ENCODE measurements around the gene RNU1-1.
"Not testable (repeated sequence)": the region's sequence is repeated elsewhere in the genome, so short reads cannot be mapped to it uniquely, and the experiment has no call there.

GRCh38 chr1:16511926-16512325, 2.2 kb downstream of the RNU1-1 start:
- TF ChIP-seq, protein P1, sequence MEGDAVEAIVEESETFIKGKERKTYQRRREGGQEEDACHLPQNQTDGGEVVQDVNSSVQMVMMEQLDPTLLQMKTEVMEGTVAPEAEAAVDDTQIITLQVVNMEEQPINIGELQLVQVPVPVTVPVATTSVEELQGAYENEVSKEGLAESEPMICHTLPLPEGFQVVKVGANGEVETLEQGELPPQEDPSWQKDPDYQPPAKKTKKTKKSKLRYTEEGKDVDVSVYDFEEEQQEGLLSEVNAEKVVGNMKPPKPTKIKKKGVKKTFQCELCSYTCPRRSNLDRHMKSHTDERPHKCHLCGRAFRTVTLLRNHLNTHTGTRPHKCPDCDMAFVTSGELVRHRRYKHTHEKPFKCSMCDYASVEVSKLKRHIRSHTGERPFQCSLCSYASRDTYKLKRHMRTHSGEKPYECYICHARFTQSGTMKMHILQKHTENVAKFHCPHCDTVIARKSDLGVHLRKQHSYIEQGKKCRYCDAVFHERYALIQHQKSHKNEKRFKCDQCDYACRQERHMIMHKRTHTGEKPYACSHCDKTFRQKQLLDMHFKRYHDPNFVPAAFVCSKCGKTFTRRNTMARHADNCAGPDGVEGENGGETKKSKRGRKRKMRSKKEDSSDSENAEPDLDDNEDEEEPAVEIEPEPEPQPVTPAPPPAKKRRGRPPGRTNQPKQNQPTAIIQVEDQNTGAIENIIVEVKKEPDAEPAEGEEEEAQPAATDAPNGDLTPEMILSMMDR (IDR thresholded peaks at IDR 0.05; ENCODE audit: insufficient read depth, low read length): not testable (repeated sequence)
- TF ChIP-seq, protein P2, sequence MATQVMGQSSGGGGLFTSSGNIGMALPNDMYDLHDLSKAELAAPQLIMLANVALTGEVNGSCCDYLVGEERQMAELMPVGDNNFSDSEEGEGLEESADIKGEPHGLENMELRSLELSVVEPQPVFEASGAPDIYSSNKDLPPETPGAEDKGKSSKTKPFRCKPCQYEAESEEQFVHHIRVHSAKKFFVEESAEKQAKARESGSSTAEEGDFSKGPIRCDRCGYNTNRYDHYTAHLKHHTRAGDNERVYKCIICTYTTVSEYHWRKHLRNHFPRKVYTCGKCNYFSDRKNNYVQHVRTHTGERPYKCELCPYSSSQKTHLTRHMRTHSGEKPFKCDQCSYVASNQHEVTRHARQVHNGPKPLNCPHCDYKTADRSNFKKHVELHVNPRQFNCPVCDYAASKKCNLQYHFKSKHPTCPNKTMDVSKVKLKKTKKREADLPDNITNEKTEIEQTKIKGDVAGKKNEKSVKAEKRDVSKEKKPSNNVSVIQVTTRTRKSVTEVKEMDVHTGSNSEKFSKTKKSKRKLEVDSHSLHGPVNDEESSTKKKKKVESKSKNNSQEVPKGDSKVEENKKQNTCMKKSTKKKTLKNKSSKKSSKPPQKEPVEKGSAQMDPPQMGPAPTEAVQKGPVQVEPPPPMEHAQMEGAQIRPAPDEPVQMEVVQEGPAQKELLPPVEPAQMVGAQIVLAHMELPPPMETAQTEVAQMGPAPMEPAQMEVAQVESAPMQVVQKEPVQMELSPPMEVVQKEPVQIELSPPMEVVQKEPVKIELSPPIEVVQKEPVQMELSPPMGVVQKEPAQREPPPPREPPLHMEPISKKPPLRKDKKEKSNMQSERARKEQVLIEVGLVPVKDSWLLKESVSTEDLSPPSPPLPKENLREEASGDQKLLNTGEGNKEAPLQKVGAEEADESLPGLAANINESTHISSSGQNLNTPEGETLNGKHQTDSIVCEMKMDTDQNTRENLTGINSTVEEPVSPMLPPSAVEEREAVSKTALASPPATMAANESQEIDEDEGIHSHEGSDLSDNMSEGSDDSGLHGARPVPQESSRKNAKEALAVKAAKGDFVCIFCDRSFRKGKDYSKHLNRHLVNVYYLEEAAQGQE (IDR thresholded peaks at IDR 0.05; ENCODE audit: insufficient replicate concordance, low read depth): not testable (repeated sequence)
- TF ChIP-seq POLR2AphosphoS5, GABPA (IDR thresholded peaks at IDR 0.05; ENCODE audit: low read depth): not testable (repeated sequence)

Measured in HL-60 (cell line).